Smooth muscle cell of the umbilical artery (primary cell): ENCODE measurements around the gene SULF2. TPM values are rescaled to one million over a fixed set of nuclear protein-coding genes. Genes with fewer than 3 reads are reported as not detected.

Experiments used
- total RNA-seq: library from RNA; depleted of rRNA; stranded (reverse); fragments of >200 nt; gene quantifications from 2 replicates; pipeline ENCODE4 v1.2.3, GENCODE V29; 2014

SULF2 gene
- 21.5 and 34.4 TPM in 2 replicates for total RNA-seq

DNA sequence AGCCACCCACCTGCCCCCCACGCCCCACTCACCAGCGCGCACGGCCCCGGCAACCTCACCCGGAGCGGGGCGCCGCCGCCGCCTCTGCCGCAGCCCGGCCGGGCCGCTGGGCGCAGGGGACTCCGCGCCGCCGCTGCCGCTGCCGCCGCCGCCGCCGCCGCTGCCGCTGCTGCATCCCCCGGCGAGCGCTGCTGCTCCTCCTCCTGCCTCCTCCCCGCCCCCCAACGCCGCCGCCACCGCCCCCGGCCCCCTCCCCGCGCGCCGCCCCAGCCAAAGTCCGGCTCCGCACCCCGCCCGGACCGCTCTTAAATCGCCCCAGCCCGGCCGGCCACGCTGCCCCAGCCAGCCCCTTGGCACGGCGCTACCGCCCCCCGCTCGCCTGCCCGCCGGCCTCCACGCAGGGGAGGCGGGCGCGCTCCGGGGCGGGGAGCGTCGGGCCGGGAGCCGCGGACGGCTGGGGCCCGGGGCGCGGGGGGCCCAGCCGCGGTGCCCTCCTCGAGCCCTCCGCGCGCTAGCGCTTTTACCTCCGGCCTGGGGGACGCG, at the start of gene SULF2:
SULF2 (minus strand) TSS at position 171 of the 543 bp plus-strand sequence. CDS start 28,118 bp downstream, outside the sequence.

